ENCODE data around the gene UQCRC1.

- TF ChIP-seq SREBF2 (IDR thresholded peaks at IDR 0.05): no peak
- TF ChIP-seq, protein P1, sequence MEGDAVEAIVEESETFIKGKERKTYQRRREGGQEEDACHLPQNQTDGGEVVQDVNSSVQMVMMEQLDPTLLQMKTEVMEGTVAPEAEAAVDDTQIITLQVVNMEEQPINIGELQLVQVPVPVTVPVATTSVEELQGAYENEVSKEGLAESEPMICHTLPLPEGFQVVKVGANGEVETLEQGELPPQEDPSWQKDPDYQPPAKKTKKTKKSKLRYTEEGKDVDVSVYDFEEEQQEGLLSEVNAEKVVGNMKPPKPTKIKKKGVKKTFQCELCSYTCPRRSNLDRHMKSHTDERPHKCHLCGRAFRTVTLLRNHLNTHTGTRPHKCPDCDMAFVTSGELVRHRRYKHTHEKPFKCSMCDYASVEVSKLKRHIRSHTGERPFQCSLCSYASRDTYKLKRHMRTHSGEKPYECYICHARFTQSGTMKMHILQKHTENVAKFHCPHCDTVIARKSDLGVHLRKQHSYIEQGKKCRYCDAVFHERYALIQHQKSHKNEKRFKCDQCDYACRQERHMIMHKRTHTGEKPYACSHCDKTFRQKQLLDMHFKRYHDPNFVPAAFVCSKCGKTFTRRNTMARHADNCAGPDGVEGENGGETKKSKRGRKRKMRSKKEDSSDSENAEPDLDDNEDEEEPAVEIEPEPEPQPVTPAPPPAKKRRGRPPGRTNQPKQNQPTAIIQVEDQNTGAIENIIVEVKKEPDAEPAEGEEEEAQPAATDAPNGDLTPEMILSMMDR (IDR thresholded peaks at IDR 0.05): no peak; the same call in 1 of the 3 replicates
- TF ChIP-seq NR3C1 (IDR thresholded peaks at IDR 0.05): no peak
- TF ChIP-seq, protein P2, sequence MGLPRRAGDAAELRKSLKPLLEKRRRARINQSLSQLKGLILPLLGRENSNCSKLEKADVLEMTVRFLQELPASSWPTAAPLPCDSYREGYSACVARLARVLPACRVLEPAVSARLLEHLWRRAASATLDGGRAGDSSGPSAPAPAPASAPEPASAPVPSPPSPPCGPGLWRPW (IDR thresholded peaks at IDR 0.05): no peak
- no peak for TF ChIP-seq REST (IDR thresholded peaks at IDR 0.05)
- no peak for TF ChIP-seq POLR2A (IDR thresholded peaks at IDR 0.05; ENCODE audit: low read length)
- TF ChIP-seq RCOR1 (IDR thresholded peaks at IDR 0.05; ENCODE audit: low read depth, low read length): no peak
- TF ChIP-seq RAD21 (conservative IDR thresholded peaks at IDR 0.05 in 1 of 2, IDR thresholded peaks at IDR 0.05 in 1 of 2): no peak
- no peak for TF ChIP-seq EP300 (IDR thresholded peaks at IDR 0.05)
- TF ChIP-seq SMC3 (IDR thresholded peaks at IDR 0.05): no peak
- TF ChIP-seq PHF8 (IDR thresholded peaks at IDR 0.05; ENCODE audit: borderline replicate concordance, low read depth): no peak
These were observed 50.8 kb downstream of the UQCRC1 start for GRCh38 chr3:48558493-48559134.

All from A549 (cell line).